HEK293T (cell line): ENCODE measurements around the gene NASP.

Source experiments
- ARNT ChIP-seq: fragments of 450-650 bp; IDR thresholded peaks from 2 replicates; pipeline ENCODE4 v1.6.1; 2017; ENCODE audit warnings: mild to moderate bottlenecking
- FOXA1 ChIP-seq: fragments of 450-650 bp; IDR thresholded peaks from 2 replicates; pipeline ENCODE4 v1.6.1; 2016; ENCODE audit warnings: mild to moderate bottlenecking
- SP1 ChIP-seq: fragments of 450-650 bp; IDR thresholded peaks from 2 replicates; pipeline ENCODE4 v1.6.1; 2017
- TARDBP ChIP-seq: fragments of 450-650 bp; IDR thresholded peaks from 2 replicates; pipeline ENCODE4 v1.6.1; 2016

- TF ChIP-seq ARNT (no peak), TARDBP (no peak), FOXA1 (no peak), SP1 (no peak)
Measured at GRCh38 chr1:45607404-45608074, 23.7 kb downstream of the NASP start.
